Tongue (tissue), 2 donors: ENCODE data around the gene INPP5E. TPM values are rescaled to one million over a fixed set of nuclear protein-coding genes. Genes with fewer than 3 reads are reported as not detected.

Source experiments
- DNase-seq: peaks from one replicate; pipeline ENCODE4 v3.0.0-alpha.2; 2015
- total RNA-seq: library from RNA; depleted of rRNA; stranded (reverse); fragments of >200 nt; gene quantifications from one replicate; pipeline ENCODE4 v1.2.3, GENCODE V29; 2014

The INPP5E gene
- total RNA-seq, 1 donor from 2014 or later: 8.4 TPM

DNA sequence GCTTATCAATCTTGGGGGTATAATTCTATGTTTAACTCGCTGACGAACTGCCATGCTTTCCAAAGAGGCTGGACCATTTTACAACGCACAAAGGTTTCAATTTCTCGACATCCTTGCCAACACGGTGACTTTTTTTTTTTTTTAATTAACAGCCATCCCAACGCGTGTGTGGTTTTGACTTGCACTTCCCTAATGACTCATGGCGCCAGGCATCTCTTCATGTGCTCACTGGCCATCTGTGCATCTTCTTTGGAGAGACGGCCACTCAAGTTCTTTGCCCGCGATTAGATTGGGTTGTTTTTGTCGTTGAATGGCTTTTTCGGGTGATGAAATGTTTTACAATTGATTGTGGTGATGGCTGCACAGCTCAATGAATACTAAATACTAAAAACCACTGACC, 53.6 kb downstream of the INPP5E start:
- DNase-seq: no peak

DNA sequence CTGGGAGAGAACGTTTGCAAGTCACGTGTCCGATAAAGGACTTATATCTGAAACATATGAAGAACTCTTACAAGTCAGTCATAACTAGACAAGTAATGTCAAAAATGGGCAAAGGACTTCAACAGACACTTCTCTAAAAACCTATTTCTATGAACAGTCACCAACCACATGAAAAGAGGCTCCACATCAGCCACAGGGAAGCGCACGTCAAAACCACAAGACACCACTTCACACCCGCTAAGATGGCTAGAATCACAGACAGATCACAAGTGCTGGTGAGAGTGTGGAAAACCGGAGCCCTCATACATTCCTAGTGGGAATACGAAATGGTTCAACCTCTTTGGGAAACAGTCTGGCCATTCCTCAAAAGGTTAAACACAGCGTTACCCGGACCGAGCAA, 54.6 kb downstream of the INPP5E start:
- no peak for DNase-seq

DNA sequence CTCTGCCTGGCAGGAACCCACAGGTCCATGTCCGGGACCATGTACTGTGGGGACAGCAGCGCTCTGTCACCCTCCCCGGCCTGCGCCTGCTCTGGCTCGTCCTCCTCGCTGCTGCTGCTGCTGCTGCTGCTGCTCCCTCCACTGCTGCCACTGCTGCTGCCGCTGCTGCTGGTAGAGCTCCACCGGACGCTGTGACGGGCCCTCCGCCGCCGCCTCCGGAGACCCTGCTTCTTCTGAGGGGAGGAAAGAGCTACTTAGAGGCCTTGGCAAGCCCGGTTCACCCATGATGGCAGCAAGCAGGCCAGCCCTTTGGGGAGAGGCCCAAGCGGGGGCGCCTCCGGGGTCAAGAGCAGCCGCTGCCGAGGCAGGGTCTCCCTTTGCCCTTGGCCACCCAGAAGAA, 56.2 kb downstream of the INPP5E start:
- no peak for DNase-seq

GRCh38 chr9:136381966-136382513, 57.6 kb downstream of the INPP5E start:
- no peak for DNase-seq

DNA sequence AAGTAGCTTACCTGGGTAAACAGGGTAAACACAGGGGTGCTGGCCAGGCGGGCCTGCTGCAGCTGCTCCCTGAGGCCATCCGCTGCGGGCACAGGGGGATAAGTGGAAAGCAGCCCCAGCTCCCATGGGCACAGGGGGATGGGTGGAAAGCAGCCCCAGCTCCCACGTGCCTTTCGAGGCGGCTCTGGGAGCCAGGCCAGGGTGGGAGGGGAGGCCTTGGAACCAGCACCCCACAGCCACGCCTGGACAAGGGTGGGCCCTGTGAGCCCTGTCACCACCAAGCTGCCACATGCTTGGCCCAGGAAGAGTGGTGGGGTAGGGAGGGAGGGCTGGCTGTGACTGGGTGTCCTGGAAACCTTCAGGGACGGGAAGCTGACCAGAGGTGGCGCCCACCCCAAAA, 58.3 kb downstream of the INPP5E start:
- DNase-seq: no peak

GRCh38 chr9:136380381-136380780, 59.3 kb downstream of the INPP5E start:
- DNase-seq: no peak

DNA sequence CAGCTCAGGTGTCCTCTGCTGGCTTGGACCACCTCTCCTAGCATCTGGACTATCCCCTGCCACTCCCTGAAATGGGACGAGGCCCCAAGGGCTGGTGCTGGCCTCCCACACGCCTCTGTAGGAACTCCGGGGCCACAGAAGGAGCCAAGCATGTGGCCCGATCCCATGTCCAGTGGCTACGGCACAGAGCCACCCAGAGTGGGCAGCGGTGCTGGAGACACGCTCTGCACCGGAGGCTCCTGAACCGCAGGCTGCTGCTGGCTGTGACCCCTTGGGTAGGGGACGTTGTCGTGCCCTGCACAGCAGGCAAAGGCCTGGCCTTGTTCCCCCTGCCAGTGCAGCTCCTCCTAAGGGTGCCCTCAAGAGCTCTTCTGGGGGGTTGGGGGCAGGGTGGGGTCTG, 59.8 kb downstream of the INPP5E start:
- DNase-seq: no peak

- DNase-seq: no peak
Measured at GRCh38 chr9:136379401-136379800, 60.2 kb downstream of the INPP5E start.

GRCh38 chr9:136379003-136379287, 60.7 kb downstream of the INPP5E start:
- DNase-seq: no peak

Other genes starting within 250 kb of the INPP5E start
- gene LHX3, start 234.7 kb downstream of the INPP5E start, total RNA-seq: not detected
- gene QSOX2, start 194.0 kb downstream of the INPP5E start, total RNA-seq: 9.0 TPM
- 0.51 TPM for gene CCDC187, start 135.8 kb downstream of the INPP5E start, total RNA-seq
- 27.0 TPM for gene GPSM1, start 112.3 kb downstream of the INPP5E start, total RNA-seq
- gene DNLZ, start 76.1 kb downstream of the INPP5E start, total RNA-seq: 9.2 TPM
- 4.3 TPM for gene CARD9, start 66.2 kb downstream of the INPP5E start, total RNA-seq
- 11.5 TPM for gene SNAPC4, start 39.7 kb downstream of the INPP5E start, total RNA-seq
- gene ENTR1, start 29.2 kb downstream of the INPP5E start, total RNA-seq: 22.6 TPM
- gene PMPCA, start 29.2 kb downstream of the INPP5E start, total RNA-seq: 57.1 TPM
- gene SEC16A, start 43.2 kb upstream of the INPP5E start, total RNA-seq: 29.4 TPM
- gene NOTCH1, start 106.2 kb upstream of the INPP5E start, total RNA-seq: 45.4 TPM
- 57.1 TPM for gene EGFL7, start 223.1 kb upstream of the INPP5E start, total RNA-seq
- gene AGPAT2, start 247.6 kb upstream of the INPP5E start, total RNA-seq: 24.6 TPM